Activated T-helper 1 cell treated with anti-CD3 and anti-CD28 coated beads, Interleukin-12 subunit alpha, Interleukin-12 subunit beta, Interleukin-2, Interleukin-4 antibody, amounts not matched to agents 30 ng/mL and 10 ng/mL and 1 ng/mL, durations not matched to agents 14 hours and 24 hours and 36 hours (primary cell): ENCODE data around the gene ANKRD12. TPM values are rescaled to one million over a fixed set of nuclear protein-coding genes. Genes with fewer than 3 reads are reported as not detected.

Source experiments
- DNase-seq: peaks from one replicate; pipeline ENCODE4 v3.0.0; 2021; ENCODE audit warnings: low spot score
- H3K27ac Mint-ChIP-seq: one replicate; pipeline ENCODE4 v1.8.0; 2021; ENCODE audit warnings: mild to moderate bottlenecking, mixed read lengths
- H3K27me3 Mint-ChIP-seq: one replicate; pipeline ENCODE4 v1.8.0; 2022; ENCODE audit warnings: mild to moderate bottlenecking, moderate library complexity, mixed read lengths; ENCODE audit not compliant: insufficient read depth
- H3K36me3 Mint-ChIP-seq: one replicate; pipeline ENCODE4 v1.8.0; 2021; ENCODE audit warnings: low read depth, mixed read lengths
- H3K4me1 Mint-ChIP-seq: one replicate; pipeline ENCODE4 v1.8.0; 2021; ENCODE audit warnings: low read depth, mixed read lengths
- H3K4me3 Mint-ChIP-seq: one replicate; pipeline ENCODE4 v1.8.0; 2021; ENCODE audit warnings: mild to moderate bottlenecking, moderate library complexity, mixed read lengths
- H3K9me3 Mint-ChIP-seq: one replicate; pipeline ENCODE4 v1.8.0; 2021; ENCODE audit warnings: mixed read lengths
- intact Hi-C: fragments of 100-400 bp; cut with micrococcal nuclease; formaldehyde crosslinking; loops from one replicate; pipeline ENCODE4 v1.15.1; 2024
- total RNA-seq: library from RNA; stranded (reverse); gene quantifications from 2 replicates; pipeline ENCODE4 v1.2.3, GENCODE V29; 2022

ANKRD12 gene
- total RNA-seq, 1 donor from 2014 or later = 61.3 TPM

GRCh38 chr18:9135912-9136314 lies 668 bp upstream of the ANKRD12 start:
- peak overlapping the region; percentile 99 for H3K27ac Mint-ChIP-seq
- DNase-seq = no peak
- H3K4me1 Mint-ChIP-seq = peaks cover 49% of the 10 kb centered on the region
- peak overlapping the region; percentile 94 for H3K4me3 Mint-ChIP-seq
- peaks cover 41% of the 10 kb centered on the region for H3K36me3 Mint-ChIP-seq
- no peaks in the 10 kb centered on the region for H3K27me3 Mint-ChIP-seq
- intact Hi-C loops = loop anchor here (1.0 to 10.0 kb wide), 10 partner anchors 19 to 779 kb away; partner anchors contain the start of genes NDUFV2, PPP4R1, RALBP1 and TWSG1
- no peaks in the 10 kb centered on the region for H3K9me3 Mint-ChIP-seq

- peaks cover 42% of the 10 kb centered on the region for H3K36me3 Mint-ChIP-seq
- peak overlapping the region; percentile 93 for H3K4me3 Mint-ChIP-seq
- intact Hi-C loops = loop anchor here (2.0 to 10.0 kb wide), 4 partner anchors 43 to 777 kb away; partner anchors contain the start of genes PPP4R1 and VAPA
- peak; percentile 72 for DNase-seq
- H3K9me3 Mint-ChIP-seq = no peaks in the 10 kb centered on the region
- peak overlapping the region; percentile 83 for H3K27ac Mint-ChIP-seq
- H3K27me3 Mint-ChIP-seq = no peaks in the 10 kb centered on the region
- H3K4me1 Mint-ChIP-seq = peaks cover 54% of the 10 kb centered on the region
Measured at GRCh38 chr18:9137168-9138066, 836 bp downstream of the ANKRD12 start.

GRCh38 chr18:9139400-9140039 lies 2.9 kb downstream of the ANKRD12 start:
- Mint-ChIP-seq H3K4me1 (peaks cover 69% of the 10 kb centered on the region), H3K4me3 (peak overlapping the region; percentile 93), H3K27ac (peak overlapping the region; percentile 83), H3K36me3 (peaks cover 36% of the 10 kb centered on the region), H3K9me3 (peaks cover 4% of the 10 kb centered on the region), H3K27me3 (no peaks in the 10 kb centered on the region)
- intact Hi-C loops = loop anchor here (5.0 to 10.0 kb wide), 4 partner anchors 473 to 1385 kb away; partner anchors contain the start of genes NAPG, PPP4R1 and VAPA
- DNase-seq = no peak

- no peaks in the 10 kb centered on the region for H3K27me3 Mint-ChIP-seq
- intact Hi-C loops = loop anchor here (5.0 to 10.0 kb wide), 2 partner anchors 528 to 1384 kb away; partner anchors contain the start of gene NAPG
Measured at GRCh38 chr18:9140381-9140780, 3.8 kb downstream of the ANKRD12 start.

GRCh38 chr18:9140984-9141383 lies 4.4 kb downstream of the ANKRD12 start:
- peaks cover 30% of the 10 kb centered on the region for H3K36me3 Mint-ChIP-seq
- peaks cover 74% of the 10 kb centered on the region for H3K4me1 Mint-ChIP-seq
- H3K27ac Mint-ChIP-seq = peak overlapping the region; percentile 83
- no peak for DNase-seq
- intact Hi-C loops = loop anchor here (5.0 to 10.0 kb wide), 2 partner anchors 529 to 1384 kb away; partner anchors contain the start of gene NAPG
- H3K9me3 Mint-ChIP-seq = peaks cover 4% of the 10 kb centered on the region
- H3K27me3 Mint-ChIP-seq = no peaks in the 10 kb centered on the region
- peak overlapping the region; percentile 93 for H3K4me3 Mint-ChIP-seq

More at GRCh38 chr18:9140381-9140780, 3.8 kb downstream of the ANKRD12 start:
- Mint-ChIP-seq H3K36me3 (peaks cover 34% of the 10 kb centered on the region), H3K27ac (peak overlapping the region; percentile 83), H3K4me1 (peaks cover 72% of the 10 kb centered on the region), H3K9me3 (peaks cover 4% of the 10 kb centered on the region), H3K4me3 (peak overlapping the region; percentile 93)
- no peak for DNase-seq

- peaks cover 4% of the 10 kb centered on the region for H3K9me3 Mint-ChIP-seq
- peaks cover 81% of the 10 kb centered on the region for H3K4me1 Mint-ChIP-seq
- no peak for DNase-seq
- intact Hi-C loops = loop anchor here (2.0 to 10.0 kb wide), 3 partner anchors 39 to 1379 kb away; partner anchors contain the start of gene NAPG
- no peak overlapping the region for H3K27ac Mint-ChIP-seq
- H3K27me3 Mint-ChIP-seq = no peaks in the 10 kb centered on the region
- no peak overlapping the region for H3K4me3 Mint-ChIP-seq
- peaks cover 14% of the 10 kb centered on the region for H3K36me3 Mint-ChIP-seq
Measured at GRCh38 chr18:9146224-9146623, 9.6 kb downstream of the ANKRD12 start.

GRCh38 chr18:9147440-9148202 lies 11.0 kb downstream of the ANKRD12 start:
- peak overlapping the region; percentile 38 for H3K4me3 Mint-ChIP-seq
- H3K9me3 Mint-ChIP-seq = peaks cover 4% of the 10 kb centered on the region
- intact Hi-C loops = loop anchor here (1.0 to 10.0 kb wide), 6 partner anchors 37 to 1377 kb away; partner anchors contain the start of gene NAPG
- H3K4me1 Mint-ChIP-seq = peaks cover 77% of the 10 kb centered on the region
- peak; percentile 16 for DNase-seq
- peak overlapping the region; percentile 88 for H3K27ac Mint-ChIP-seq
- no peaks in the 10 kb centered on the region for H3K27me3 Mint-ChIP-seq
- H3K36me3 Mint-ChIP-seq = peaks cover 6% of the 10 kb centered on the region

- peak overlapping the region; percentile 88 for H3K27ac Mint-ChIP-seq
- no peak for DNase-seq
- peaks cover 6% of the 10 kb centered on the region for H3K36me3 Mint-ChIP-seq
- intact Hi-C loops = loop anchor here (1.0 to 10.0 kb wide), 5 partner anchors 75 to 1377 kb away; partner anchors contain the start of gene NAPG
- no peak overlapping the region for H3K4me3 Mint-ChIP-seq
- H3K4me1 Mint-ChIP-seq = peaks cover 73% of the 10 kb centered on the region
- peaks cover 1% of the 10 kb centered on the region for H3K27me3 Mint-ChIP-seq
- peaks cover 4% of the 10 kb centered on the region for H3K9me3 Mint-ChIP-seq
Measured at GRCh38 chr18:9148203-9148552, 11.6 kb downstream of the ANKRD12 start.

GRCh38 chr18:9150121-9150520 lies 13.5 kb downstream of the ANKRD12 start:
- intact Hi-C loops = no loop called here
- Mint-ChIP-seq H3K36me3 (peaks cover 11% of the 10 kb centered on the region), H3K9me3 (no peaks in the 10 kb centered on the region), H3K27me3 (peaks cover 1% of the 10 kb centered on the region), H3K4me3 (no peak overlapping the region), H3K27ac (no peak overlapping the region), H3K4me1 (peaks cover 72% of the 10 kb centered on the region)
- DNase-seq = no peak

GRCh38 chr18:9153256-9153655 lies 16.7 kb downstream of the ANKRD12 start:
- peaks cover 18% of the 10 kb centered on the region for H3K36me3 Mint-ChIP-seq
- H3K4me1 Mint-ChIP-seq = peaks cover 65% of the 10 kb centered on the region

GRCh38 chr18:9156604-9157249 lies 20.1 kb downstream of the ANKRD12 start:
- peak overlapping the region; percentile 35 for H3K27ac Mint-ChIP-seq
- no peak overlapping the region for H3K4me3 Mint-ChIP-seq
- H3K4me1 Mint-ChIP-seq = peaks cover 51% of the 10 kb centered on the region
- no peak for DNase-seq
- H3K27me3 Mint-ChIP-seq = peaks cover 1% of the 10 kb centered on the region
- intact Hi-C loops = no loop called here
- peaks cover 23% of the 10 kb centered on the region for H3K36me3 Mint-ChIP-seq
- no peaks in the 10 kb centered on the region for H3K9me3 Mint-ChIP-seq

More at GRCh38 chr18:9153256-9153655, 16.7 kb downstream of the ANKRD12 start:
- no peak overlapping the region for H3K4me3 Mint-ChIP-seq
- no peaks in the 10 kb centered on the region for H3K9me3 Mint-ChIP-seq
- no peak overlapping the region for H3K27ac Mint-ChIP-seq
- no peak for DNase-seq
- H3K27me3 Mint-ChIP-seq = peaks cover 1% of the 10 kb centered on the region
- intact Hi-C loops = no loop called here

- no peak for DNase-seq
- Mint-ChIP-seq H3K27me3 (peaks cover under 1% of the 10 kb centered on the region), H3K27ac (no peak overlapping the region), H3K36me3 (peaks cover 31% of the 10 kb centered on the region), H3K9me3 (peaks cover 8% of the 10 kb centered on the region), H3K4me1 (peaks cover 51% of the 10 kb centered on the region), H3K4me3 (no peak overlapping the region)
- intact Hi-C loops = no loop called here
Measured at GRCh38 chr18:9157806-9158205, 21.2 kb downstream of the ANKRD12 start.
